ENCODE measurements around the gene HSD17B12. TPM values are rescaled to one million over a fixed set of nuclear protein-coding genes. Genes with fewer than 3 reads are reported as not detected.

HSD17B12 gene
- total and polyA plus RNA-seq, 2 of the 4 experiments (the other 2 are of a cell fraction): 38.0 to 44.6 TPM

- H2BK15ac ChIP-seq (ENCODE audit: low read depth, low read length): peak overlapping the region; percentile 63; the same call in 2 of the 3 replicates
- BruUV-seq (replicated peaks): no TSS peak
These were observed 58.3 kb downstream of the HSD17B12 start for GRCh38 chr11:43738600-43739409.

More at GRCh38 chr11:43738600-43739409, 58.3 kb downstream of the HSD17B12 start:
- 0% methylated on average over 1 of the region's 6 CpGs; no CpG with 5 or more reads in 1 of the 2 experiments for WGBS, 2 experiments (ENCODE audit: extremely low coverage in 2 of 2, insufficient read length in 1 of 2)
- Histone ChIP-seq H3K4me1 (ENCODE audit: control insufficient read depth, insufficient read depth, low read length) (peaks cover 11% of the 10 kb centered on the region), H3K4me3 (ENCODE audit: insufficient read depth, low read depth, low read length) (no peak overlapping the region), H2AFZ (replicated peaks; ENCODE audit: low read length, poor library complexity) (no peak overlapping the region), H3K23ac (ENCODE audit: low read depth, low read length) (peak overlapping the region; percentile 13; the same call in 1 of the 2 replicates), H3K79me1 (ENCODE audit: low read depth in 1 of 2, low read length in 2 of 2) (peaks cover 29 to 51% of the 10 kb centered on the region in 2 experiments), H3K56ac (ENCODE audit: extremely low read depth, insufficient read depth, low read length) (no peak overlapping the region), H3K9ac (ENCODE audit: low read depth, low read length) (no peak overlapping the region), H3K27me3 (ENCODE audit: control insufficient read depth, insufficient read depth, low read length) (no peaks in the 10 kb centered on the region), H2AK9ac (replicated peaks; ENCODE audit: low read depth, low read length, poor library complexity) (no peak overlapping the region), H3K18ac (ENCODE audit: low read depth, low read length) (peak overlapping the region; percentile 37; the same call in 1 of the 2 replicates), H2BK5ac (ENCODE audit: low read depth, low read length, poor library complexity, severe bottlenecking) (peak overlapping the region; percentile 37), H2AK5ac (ENCODE audit: low read depth, low read length) (peak overlapping the region; percentile 25; the same call in 1 of the 2 replicates), H3K36me3 (ENCODE audit: control insufficient read depth, insufficient read depth, low read length) (peaks cover 6% of the 10 kb centered on the region), H3K9me3 (ENCODE audit: control insufficient read depth, insufficient read depth, low read length) (no peaks in the 10 kb centered on the region), H3K27ac (ENCODE audit: insufficient read depth, low read length) (peak overlapping the region; percentile 45; the same call in 1 of the 2 replicates), H3K4ac (ENCODE audit: low read depth, low read length) (peak overlapping the region; percentile 42), H3K14ac (replicated peaks; ENCODE audit: low read depth, low read length) (peak overlapping the region; percentile 30), H3K9me1 (ENCODE audit: insufficient read depth, low read length) (peaks cover 3% of the 10 kb centered on the region; the same call in 1 of the 2 replicates), H4K91ac (ENCODE audit: insufficient read depth, low read depth, low read length) (no peak overlapping the region), H4K5ac (ENCODE audit: low read depth, low read length) (no peak overlapping the region), H2BK20ac (ENCODE audit: low read depth, low read length) (peak overlapping the region; percentile 31; the same call in 1 of the 2 replicates), H4K8ac (ENCODE audit: low read depth in 2 of 2, low read length in 2 of 2) (peak overlapping the region in 1 of 2 experiments; percentile 29; a peak in 1 of 4 replicates), H4K20me1 (ENCODE audit: insufficient read depth, low read length) (0 out of 2 replicates have a peak, but pooled peaks cover 10% of the 10 kb centered on the region), H2BK120ac (ENCODE audit: low read depth, low read length) (peak overlapping the region; percentile 14; the same call in 1 of the 2 replicates), H3K4me2 (ENCODE audit: low read depth, low read length) (peak overlapping the region; percentile 58)
- peak; percentile 90 for ATAC-seq (ENCODE audit: low read depth)
- ChIA-PET POLR2A (ENCODE audit: unreplicated experiment) (no interaction called here), CTCF (interaction anchor here (1.0 kb wide), 1 partner anchor 9 kb away, joined by 3 read pairs; no protein-coding TSS in a partner anchor)
- in situ Hi-C loops (cut with MboI; ENCODE audit: low sequenced_read_pairs) (no loop called here), dilution Hi-C loops (cut with HindIII; ENCODE audit: low sequenced_read_pairs, unreplicated experiment) (no loop called here), intact Hi-C loops (cut with micrococcal nuclease) (loop anchor here (5.0 kb wide), 1 partner anchor 162 kb away; no protein-coding TSS in a partner anchor)
- peak; percentile 81 for TF ChIP-seq CEBPB (IDR thresholded peaks at IDR 0.05; ENCODE audit: low read depth, low read length)
- no peak for TF ChIP-seq SMC3 (IDR thresholded peaks at IDR 0.05; ENCODE audit: low read depth, low read length)
- peak; percentile 90 for DNase-seq

Measured in IMR-90 (cell line).